GM12892 (cell line): ENCODE measurements around the gene FOSL2.

Source experiments
- POLR2A ChIP-seq: IDR thresholded peaks from 2 replicates; pipeline ENCODE4 v1.6.1; 2011; ENCODE audit warnings: low read depth, low read length, control low read depth
- POLR2AphosphoS5 ChIP-seq: IDR thresholded peaks from 2 replicates; pipeline ENCODE4 v1.6.1; 2011; ENCODE audit warnings: low read depth, low read length, control low read depth

DNA sequence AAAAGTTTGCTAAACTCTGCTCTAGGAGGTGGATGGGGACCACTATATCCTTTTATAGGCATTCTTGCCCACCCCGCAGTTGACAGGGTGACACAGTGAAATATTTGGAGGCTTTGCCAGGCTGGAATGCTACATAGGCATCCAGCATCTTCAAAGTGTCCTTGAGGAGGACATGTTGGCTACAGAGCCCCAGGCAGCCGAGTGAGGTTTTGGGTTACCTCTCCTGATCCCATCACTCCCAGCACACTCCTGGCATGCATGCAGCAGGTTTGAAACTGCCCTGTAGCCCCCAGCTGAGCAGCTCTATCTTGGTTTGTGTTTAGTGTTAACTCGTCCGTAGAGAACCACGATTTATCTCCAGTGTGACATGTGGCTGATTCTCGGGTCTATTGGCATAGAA is 7.3 kb downstream of the FOSL2 start:
- TF ChIP-seq POLR2AphosphoS5 (no peak), POLR2A (no peak)
